ENCODE results near the gene STX1A.
A peak's percentile ranks its signal among the peaks of the same experiment; 100 is the strongest.
"Not testable (repeated sequence)": the region's sequence is repeated elsewhere in the genome, so short reads cannot be mapped to it uniquely, and the experiment has no call there.

The STX1A gene

GRCh38 chr7:73735528-73735905, 16.0 kb upstream of the STX1A start:
- DNase-seq (ENCODE audit: low spot score), result no peak

GRCh38 chr7:73734619-73735527, 15.4 kb upstream of the STX1A start:
- peak; percentile 84 for DNase-seq (ENCODE audit: low spot score)

GRCh38 chr7:73732397-73732796, 12.9 kb upstream of the STX1A start:
- DNase-seq (ENCODE audit: low spot score), result no peak

- DNase-seq (ENCODE audit: low spot score), result no peak
Observed at GRCh38 chr7:73730485-73730884, 11.0 kb upstream of the STX1A start.

- DNase-seq (ENCODE audit: low spot score), result no peak
Observed at GRCh38 chr7:73728551-73728950, 9.1 kb upstream of the STX1A start.

GRCh38 chr7:73727952-73728351, 8.5 kb upstream of the STX1A start:
- no peak for DNase-seq (ENCODE audit: low spot score)

GRCh38 chr7:73726083-73726466, 6.6 kb upstream of the STX1A start:
- DNase-seq (ENCODE audit: low spot score), result no peak

GRCh38 chr7:73723813-73724212, 4.3 kb upstream of the STX1A start:
- DNase-seq (ENCODE audit: low spot score), result no peak

- DNase-seq (ENCODE audit: low spot score), result no peak
Observed at GRCh38 chr7:73722785-73723184, 3.3 kb upstream of the STX1A start.

GRCh38 chr7:73722182-73722581, 2.7 kb upstream of the STX1A start:
- DNase-seq (ENCODE audit: low spot score), result not testable (repeated sequence)

- DNase-seq (ENCODE audit: low spot score), result no peak
Observed at GRCh38 chr7:73721377-73721817, 1.9 kb upstream of the STX1A start.

GRCh38 chr7:73720443-73720842, 974 bp upstream of the STX1A start:
- not testable (repeated sequence) for DNase-seq (ENCODE audit: low spot score)

GRCh38 chr7:73719806-73720169, 319 bp upstream of the STX1A start:
- no peak for DNase-seq (ENCODE audit: low spot score)

- DNase-seq (ENCODE audit: low spot score), result no peak
Observed at GRCh38 chr7:73718438-73718881, 1.0 kb downstream of the STX1A start.

- DNase-seq (ENCODE audit: low spot score), result no peak
Observed at GRCh38 chr7:73717991-73718405, 1.5 kb downstream of the STX1A start.

- no peak for DNase-seq (ENCODE audit: low spot score)
Observed at GRCh38 chr7:73717025-73717807, 2.3 kb downstream of the STX1A start.

- no peak for DNase-seq (ENCODE audit: low spot score)
Observed at GRCh38 chr7:73716318-73716890, 3.1 kb downstream of the STX1A start.

GRCh38 chr7:73715648-73716317, 3.7 kb downstream of the STX1A start:
- DNase-seq (ENCODE audit: low spot score), result peak; percentile 97

GRCh38 chr7:73713319-73713718, 6.2 kb downstream of the STX1A start:
- DNase-seq (ENCODE audit: low spot score), result not testable (repeated sequence)

- no peak for DNase-seq (ENCODE audit: low spot score)
Observed at GRCh38 chr7:73712773-73713172, 6.7 kb downstream of the STX1A start.

GRCh38 chr7:73708961-73709549, 10.4 kb downstream of the STX1A start:
- no peak for DNase-seq (ENCODE audit: low spot score)
